Hypothalamus (tissue), 51 donors: Measurements from ENCODE around the gene XRCC1.

Experiments used
- DNase-seq, 51 donors: peaks; one replicate each; lab custom pipeline; 2025; lab: John Stamatoyannopoulos, UW

Gene XRCC1

GRCh38 chr19:43498233-43498842 is 77.0 kb downstream of the XRCC1 start:
- DNase-seq = no peak

DNA sequence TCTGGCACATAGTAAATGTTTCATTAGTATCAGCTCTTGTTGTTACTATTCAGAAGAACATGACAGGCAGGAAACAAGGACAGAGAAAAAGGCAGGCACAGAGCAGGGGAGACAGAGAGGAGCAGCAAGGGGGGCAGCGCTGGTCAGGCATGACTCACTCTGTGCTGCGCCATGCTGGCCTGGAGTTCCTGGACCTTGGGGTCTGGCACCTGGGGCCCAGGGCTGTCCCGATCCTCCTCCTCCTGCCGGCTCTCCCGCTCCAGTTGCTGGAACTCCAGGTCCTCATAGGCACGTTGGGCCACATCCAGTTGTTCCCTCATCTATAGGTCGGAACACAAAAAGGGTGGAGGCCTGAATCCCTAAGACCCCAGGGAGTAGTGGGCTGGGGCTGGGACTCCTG is 78.4 kb downstream of the XRCC1 start:
- no peak for DNase-seq

DNA sequence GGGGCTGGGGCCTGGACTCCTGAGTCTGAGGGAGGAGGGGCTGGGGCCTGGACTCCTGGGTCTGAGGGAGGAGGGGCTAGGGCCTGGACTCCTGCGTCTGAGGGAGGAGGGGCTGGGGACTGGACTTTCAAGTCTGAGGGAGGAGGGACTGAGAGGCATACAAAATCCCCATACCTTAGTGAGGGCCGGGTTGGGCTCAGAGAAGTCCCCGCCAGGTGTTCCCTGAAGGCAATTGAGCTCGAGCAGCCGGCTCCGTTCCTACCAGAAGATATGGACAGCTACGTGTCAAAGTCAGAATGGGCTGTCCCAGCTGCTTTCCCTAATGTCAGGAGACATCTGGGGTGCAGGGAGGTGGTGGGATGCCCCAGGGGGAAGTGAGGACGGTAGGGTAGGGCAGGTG is 80.2 kb downstream of the XRCC1 start:
- DNase-seq = no peak
